ENCODE data around the gene KTN1.
A peak's percentile ranks its signal among the peaks of the same experiment; 100 is the strongest.

KTN1 gene

DNA sequence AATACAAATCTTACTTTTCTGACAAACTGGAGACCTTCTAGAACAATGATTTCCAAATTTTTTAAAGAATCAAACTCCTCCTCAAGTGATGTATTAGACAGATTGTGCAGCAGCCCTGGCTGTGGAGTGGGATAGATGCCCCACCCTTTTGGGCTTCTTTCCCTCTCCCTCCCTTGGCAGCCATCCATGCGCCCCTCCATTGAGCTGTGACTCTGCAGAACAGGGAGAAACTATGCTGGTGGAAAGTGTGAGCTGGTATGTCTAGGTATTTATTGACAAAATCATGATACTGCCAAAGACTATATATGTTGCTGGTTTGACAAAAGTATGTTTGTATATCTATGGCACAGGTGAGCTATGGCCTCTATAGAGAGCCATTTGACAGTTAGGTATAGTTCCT, 138.5 kb downstream of the KTN1 start:
- no peak for DNase-seq

DNA sequence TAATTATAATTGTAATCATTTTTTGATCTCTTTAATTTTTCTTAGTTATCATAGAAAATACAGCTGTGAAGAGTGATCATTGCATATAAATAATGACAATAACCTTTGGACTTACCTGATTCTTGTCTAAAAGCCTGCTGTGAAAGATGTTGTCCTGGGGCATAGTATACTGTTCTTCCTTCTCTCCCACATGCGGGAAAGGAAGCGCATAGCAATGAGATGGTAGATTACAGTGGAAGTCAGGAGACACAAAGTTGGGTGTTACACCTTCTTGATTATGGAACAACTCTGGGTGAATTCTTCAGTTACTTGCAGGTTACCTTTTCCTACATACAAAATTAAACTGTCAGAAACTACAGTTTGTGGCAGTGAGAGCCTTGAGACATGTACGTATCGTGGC, 140.8 kb downstream of the KTN1 start:
- no peak for DNase-seq

DNA sequence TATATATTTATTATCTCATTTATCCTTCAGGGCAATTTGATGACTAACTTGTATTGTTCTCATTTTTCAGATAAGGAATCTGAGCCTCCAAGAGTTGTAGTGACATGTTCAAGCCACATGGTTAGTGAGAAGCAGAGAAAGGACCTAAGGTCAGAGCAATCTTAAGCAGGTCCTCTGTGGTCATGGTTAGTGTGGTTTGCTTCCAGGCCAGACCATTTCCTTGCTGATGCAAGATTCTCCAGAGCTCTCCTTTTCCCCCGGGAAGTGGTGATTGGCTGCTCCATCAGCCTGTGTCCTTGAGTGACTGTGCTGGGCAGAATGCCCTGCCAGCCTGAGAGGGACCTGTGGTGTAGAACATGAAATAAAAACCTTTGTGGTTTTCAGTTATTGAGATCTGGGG, 141.3 kb downstream of the KTN1 start:
- no peak for DNase-seq

DNA sequence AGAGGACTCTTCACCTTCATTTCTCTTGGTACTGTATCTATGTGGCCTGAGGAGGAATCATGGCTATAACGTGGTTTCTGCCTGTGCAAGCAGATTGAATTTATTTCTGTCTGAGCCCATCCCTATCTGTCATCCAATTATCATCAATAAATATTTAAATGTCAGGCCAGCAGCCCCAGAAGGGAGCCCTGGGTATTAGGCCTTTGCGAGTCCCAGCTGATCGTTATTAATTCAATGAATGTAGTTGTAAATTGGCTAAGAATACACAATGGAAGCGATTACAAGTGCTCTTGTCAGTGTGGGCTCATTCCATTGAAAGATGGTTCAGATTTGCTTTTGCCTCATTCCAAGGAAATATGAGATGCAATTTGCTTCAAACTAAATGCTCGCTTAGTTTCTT, 142.0 kb downstream of the KTN1 start:
- DNase-seq, result no peak

DNA sequence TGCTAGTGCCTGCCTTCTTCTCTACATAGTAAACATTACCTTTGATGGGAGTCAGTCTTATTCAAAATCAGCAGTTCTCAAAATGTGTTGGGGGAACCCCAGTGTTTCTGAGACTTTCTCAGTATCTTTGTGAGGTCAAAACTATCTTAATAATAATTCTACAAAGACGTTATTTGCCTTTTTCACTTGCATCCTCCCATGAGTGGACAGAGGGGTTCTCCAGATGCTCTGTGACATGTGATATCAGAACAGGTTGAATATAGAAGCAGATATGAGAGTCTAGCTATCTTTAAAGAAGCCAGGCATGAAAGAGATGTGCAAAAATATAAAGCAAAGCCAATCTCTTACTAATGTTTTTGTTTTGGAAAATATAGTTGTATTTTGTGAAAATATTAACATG, 144.7 kb downstream of the KTN1 start:
- no peak for DNase-seq

DNA sequence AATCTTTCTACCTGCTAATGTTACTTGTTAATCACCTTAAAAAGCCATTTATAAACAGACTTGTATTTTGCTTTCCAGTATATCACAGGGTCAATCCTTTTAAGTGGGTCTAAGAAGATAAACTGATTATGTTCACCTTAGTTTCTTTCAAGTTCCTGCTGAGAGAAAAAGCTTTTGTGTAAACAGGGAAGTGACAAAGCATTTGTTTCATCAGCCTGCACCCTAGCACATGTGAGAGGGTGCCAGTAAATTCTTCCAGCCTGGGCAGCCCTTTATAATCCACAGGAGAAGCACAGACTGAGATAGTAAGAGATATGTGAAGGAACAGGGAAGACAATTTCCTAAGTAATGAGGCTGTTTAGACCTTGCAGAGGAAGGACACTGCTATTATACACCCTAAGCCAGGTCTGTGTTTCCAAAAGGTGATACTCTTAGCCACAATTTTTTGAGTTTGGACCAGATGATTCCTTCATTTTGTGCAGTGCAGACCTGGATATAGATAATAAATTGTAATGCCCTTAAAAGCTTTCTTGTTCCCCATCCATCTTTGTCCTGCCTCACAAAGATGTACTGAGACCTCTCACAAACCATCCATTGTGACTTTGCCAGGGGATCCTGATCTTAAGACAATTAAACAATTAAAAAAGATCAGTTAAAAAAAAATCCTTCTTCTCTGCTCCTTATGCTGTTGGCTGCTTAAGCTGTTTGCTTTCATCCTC, 150.7 kb downstream of the KTN1 start:
- no peak for DNase-seq

DNA sequence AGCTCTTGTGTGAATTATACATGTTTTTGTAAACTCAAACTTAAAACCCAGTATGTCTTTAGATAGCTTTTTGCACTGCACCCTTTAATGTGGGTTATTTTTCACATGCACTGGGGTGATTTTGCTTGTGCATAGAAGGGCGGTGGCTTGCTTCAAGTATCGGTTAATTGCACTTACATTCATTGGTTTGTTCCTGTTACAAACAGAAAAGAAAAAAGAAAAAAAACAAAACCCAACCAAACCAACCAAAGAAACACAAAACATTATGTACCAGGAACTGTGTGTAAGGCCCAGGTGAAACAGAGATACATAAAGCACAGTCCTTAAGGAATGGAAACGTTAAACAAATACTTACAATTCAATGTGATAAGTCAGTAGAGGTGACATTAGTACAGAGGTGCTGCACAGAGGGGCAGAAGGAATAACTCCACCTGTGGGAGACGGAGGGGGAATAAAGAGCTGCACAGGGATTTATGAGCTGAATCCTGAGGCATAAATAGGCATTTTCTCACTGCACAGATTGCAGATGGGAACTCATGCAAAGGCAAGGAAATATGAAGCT, 151.4 kb downstream of the KTN1 start:
- no peak for DNase-seq

DNA sequence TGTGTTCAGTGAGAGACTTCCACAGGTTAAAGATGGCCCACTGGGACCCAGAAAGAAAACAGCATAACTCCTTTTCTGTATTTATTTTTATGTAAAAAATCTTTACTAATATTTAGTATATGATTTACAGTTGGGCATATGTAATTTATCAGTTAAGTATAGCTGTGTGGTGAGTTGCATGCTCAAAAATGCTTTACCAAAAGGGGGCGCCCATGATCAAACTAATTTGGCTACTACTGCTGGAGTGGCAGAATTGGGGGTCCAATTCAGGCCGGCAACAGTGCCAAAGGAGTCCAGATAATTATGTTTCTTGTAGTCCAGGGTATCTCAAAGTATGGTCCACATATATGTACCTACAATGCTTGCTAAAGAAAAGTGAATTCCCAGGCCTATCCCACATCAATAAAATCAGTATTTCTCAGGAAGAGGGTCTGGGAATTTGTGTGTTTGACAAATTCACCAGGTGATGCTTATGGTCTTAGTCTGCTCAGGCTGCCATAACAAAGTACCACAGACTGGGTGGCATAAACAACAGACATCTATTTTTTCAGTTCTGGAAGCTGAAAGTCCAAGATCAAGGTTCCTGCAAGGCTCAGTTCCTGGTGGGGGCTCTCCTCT, 152.0 kb downstream of the KTN1 start:
- peak in 1 of 2 donors; percentile 30 for DNase-seq

DNA sequence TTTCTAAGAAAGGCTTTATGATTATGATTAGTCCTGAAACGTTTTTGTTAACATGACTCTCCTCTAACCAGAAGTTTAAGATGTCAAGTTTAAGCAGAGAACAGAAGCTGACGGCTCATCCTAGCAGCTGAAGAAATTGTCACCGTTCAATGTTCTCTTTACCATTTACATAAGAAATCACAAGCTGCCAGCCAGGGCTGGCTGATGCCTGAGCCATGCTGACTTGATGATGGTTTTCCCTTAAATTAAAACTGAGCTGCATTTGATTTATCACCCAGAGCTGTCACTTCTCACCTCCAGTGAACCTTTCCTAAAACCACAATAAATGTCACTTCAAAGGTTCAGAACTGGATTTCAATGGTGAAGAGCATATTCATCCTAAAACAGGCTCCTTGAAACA, 153.6 kb downstream of the KTN1 start:
- DNase-seq, result no peak
